Right ventricle myocardium inferior (tissue), 1 donor: ENCODE data around the gene RTN4RL1. TPM values are rescaled to one million over a fixed set of nuclear protein-coding genes. Genes with fewer than 3 reads are reported as not detected.

Experiments used
- ATAC-seq: fragments of 200-7000 bp; cut with Tn5 transposase; one replicate; pipeline ENCODE4 v1.9.1; 2020; ENCODE audit warnings: mild to moderate bottlenecking, moderate library complexity
- DNase-seq: peaks from one replicate; pipeline ENCODE4 v3.0.0; 2021; ENCODE audit errors: missing footprints
- intact Hi-C: fragments of 100-400 bp; cut with DNase I; formaldehyde crosslinking; loops from one replicate; pipeline ENCODE4 v1.11.0; 2022
- long read RNA-seq: library from polyadenylated mRNA; unstranded; transcript quantifications from one replicate; pipeline ENCODE4 v2.0.0, GENCODE V29; 2021
- total RNA-seq: library from RNA; stranded (reverse); fragmentation: NEBNext Ultra II Directional; extraction: Animal tissue kit (Norgen Biotek cat#: 25700); gene quantifications from one replicate; pipeline ENCODE4 v1.2.1, GENCODE V29; 2021
- donor health status: DM: no; HTN: yes; CAD: no; lungs with severe emphysema.

The RTN4RL1 gene
- 3.2 TPM for total RNA-seq
- long read RNA-seq, transcript RTN4RL1-201 (2 exons, 3,625 nt), result major isoform, 6 of 9 reads
- long read RNA-seq, partial matches to known transcripts, result 0 of 9 reads
- long read RNA-seq, other reads (novel, unspliced or antisense), result 3 of 9 reads

- peak; percentile 87 for DNase-seq
These were observed at the start of gene RTN4RL1 for GRCh38 chr17:2025220-2025621. TSS of gene RTN4RL1 (minus strand) at chr17:2025334. CDS start at chr17:2024865, 469 bp downstream.

DNA sequence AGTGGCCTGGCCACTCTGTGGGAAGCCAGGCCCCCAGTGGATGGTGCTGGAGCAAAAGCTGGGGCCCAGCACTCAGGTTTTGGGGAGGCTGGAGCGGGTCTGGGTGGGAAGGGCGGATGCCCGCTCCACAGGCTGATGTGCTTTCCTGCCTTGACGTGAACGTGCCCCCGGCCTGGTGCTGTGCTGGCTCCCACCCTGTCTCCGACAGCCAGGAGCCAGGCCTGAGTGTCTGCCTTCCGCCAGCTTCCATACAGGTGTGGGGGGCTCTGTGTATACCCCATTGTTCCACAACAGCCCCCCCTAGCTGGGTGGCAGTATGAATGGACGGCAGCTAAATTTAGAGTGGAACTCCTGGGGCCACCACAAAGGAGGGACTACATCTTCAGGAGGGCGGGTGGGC is 49.8 kb upstream of the RTN4RL1 start:
- DNase-seq, result no peak
- no peak for ATAC-seq
- intact Hi-C loops, result loop anchor here (5.0 kb wide), 1 partner anchor 102 kb away; no protein-coding TSS in a partner anchor

More at GRCh38 chr17:2025220-2025621, at the start of gene RTN4RL1:
- intact Hi-C loops, result no loop called here
- ATAC-seq, result peak; percentile 72

DNA sequence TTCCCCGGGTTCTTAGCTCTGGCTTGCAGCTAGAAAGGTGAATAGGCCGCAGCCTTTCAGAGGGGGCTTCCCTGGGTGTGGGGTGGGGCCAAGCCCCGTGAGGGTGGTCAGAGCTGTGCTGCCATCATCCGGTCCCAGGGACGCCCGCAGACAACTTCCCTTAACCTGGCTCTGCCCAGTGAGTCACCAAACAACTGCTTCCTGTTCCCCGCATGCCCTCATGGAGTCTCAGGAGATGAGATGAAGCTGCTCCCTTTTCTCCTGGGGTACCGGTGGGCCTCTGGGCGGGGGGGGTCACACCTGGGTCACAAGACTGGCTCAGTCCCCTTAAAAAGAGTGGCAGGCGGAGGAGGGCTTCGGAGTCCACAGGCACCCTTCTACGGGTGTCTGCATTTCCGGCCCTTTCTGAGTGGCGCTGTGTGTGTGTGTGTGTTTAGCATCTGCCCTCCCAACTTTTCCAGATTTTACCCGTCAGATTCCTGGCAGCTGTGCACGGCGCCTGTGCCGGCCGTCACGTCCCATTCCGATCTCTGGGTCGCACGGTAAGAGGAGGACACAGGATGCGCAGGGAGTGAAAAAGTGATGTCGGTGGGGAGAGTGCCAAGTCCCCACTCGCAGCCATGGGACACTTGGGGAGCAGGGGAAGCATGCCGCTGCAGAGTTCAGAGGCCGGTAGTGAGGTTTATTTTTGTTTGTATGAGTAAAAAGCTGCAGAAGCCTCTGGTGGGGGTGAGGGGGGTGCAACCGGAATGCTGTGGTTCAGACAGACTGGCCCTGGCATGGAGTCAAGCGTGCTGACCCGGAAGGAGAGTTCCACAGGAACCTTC is 46.5 kb upstream of the RTN4RL1 start:
- peak; percentile 84 for DNase-seq

DNA sequence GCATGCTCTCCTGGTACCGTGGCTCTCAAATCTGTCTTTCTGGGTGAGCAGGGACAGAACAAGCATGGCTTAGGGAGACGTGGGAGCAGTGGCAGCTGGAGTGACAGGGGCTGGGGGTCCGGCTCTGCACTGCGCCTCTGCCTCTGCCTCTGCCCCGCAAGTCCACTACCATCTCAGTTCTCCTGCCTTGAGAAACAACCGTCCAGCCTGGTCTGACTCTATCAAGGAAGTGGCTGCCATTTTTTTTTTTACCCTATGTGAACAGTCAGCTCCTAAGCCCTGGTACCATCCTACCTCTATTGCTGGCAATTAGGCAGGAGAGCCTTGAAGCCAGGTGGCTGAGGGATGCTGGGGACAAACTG is 45.9 kb upstream of the RTN4RL1 start:
- DNase-seq, result no peak
- ATAC-seq, result no peak
- intact Hi-C loops, result loop anchor here (5.0 kb wide), 1 partner anchor 106 kb away; no protein-coding TSS in a partner anchor

More for the DNA sequence above, 46.5 kb upstream of the RTN4RL1 start:
- intact Hi-C loops, result loop anchor here (5.0 kb wide), 1 partner anchor 106 kb away; no protein-coding TSS in a partner anchor
- ATAC-seq, result peak; percentile 63

GRCh38 chr17:2070241-2071023 is 45.3 kb upstream of the RTN4RL1 start:
- intact Hi-C loops, result loop anchor here (5.0 kb wide), 1 partner anchor 107 kb away; no protein-coding TSS in a partner anchor
- ATAC-seq (no peak), DNase-seq (peak; percentile 31)

DNA sequence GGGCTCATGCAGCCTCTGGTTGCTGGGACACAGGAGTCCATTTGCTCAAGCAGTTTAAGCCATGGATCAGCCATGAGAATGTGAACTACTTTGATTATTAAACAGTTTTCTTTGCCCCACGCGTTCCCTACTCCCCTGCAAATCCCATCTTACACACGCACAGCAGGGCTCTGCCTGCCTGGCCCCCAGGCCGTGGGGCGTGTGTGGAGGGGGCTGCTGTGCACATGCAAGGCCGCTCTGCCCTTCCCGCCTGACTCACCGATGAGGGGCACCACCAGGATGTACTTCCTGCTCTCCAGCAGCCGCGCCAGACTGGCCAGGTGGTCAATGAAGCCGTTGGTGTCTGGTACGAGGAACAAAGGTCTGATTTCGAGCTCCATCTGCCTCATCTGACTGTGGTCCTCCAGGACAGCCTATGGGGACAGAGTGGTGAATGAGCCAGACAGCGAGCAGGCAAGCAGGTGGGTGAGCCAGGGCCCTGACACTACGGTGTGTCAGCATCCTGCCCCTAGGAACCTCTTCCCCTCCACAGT is 43.5 kb upstream of the RTN4RL1 start:
- intact Hi-C loops, result no loop called here
- ATAC-seq, result no peak
- DNase-seq, result peak; percentile 8

DNA sequence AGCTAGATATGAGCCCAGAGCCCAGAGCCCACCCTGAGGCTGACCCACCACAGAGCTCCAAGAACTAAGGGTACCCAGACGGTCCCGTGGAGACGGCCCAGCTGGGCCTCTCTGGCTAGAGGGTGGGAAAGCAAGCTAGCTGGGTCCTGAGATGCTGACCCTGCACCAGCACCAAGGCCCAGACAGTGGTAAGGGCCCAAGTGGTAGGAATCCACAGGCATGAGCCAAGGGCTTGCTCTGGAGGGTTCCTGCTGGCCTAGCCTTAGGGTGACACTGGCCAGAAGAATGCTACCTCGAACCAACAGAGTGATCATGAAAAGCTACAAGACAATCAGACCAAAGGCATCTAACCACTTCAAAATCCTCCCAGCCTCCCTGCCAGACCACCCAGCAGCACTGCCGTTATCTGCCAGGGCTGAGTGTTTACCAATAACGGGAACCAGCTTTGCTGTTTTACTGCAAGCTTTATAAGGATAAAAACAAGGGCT is 42.9 kb upstream of the RTN4RL1 start:
- intact Hi-C loops, result no loop called here
- DNase-seq (no peak), ATAC-seq (no peak)

GRCh38 chr17:2067608-2068024 is 42.5 kb upstream of the RTN4RL1 start:
- DNase-seq (no peak), ATAC-seq (no peak)
- intact Hi-C loops, result no loop called here

DNA sequence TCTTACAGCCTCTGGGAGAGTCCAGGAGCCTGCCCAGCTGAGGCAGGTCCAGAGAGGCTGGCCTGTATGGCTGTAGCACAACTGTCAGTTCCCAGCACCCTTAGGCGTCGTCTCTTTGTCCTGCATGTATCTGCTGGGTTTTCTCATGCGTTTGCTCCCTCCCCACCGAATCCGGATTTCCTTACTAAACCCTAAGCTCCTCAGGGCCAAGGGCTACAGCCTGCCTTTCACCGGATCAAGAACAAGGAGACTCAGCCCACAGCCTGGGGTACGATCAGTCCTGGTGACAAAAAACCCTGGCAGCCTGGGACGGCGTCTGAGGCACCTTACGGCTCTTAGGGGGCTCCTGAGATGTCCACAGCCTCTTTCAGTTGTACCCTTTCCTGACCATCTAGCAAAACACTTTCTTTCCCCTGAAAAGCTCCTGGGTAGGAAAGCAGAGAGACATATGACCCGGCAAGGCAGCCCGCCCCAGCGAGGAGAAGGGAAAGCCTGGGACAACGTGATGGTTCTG is 42.0 kb upstream of the RTN4RL1 start:
- intact Hi-C loops, result no loop called here
- DNase-seq, result no peak
- ATAC-seq, result no peak

DNA sequence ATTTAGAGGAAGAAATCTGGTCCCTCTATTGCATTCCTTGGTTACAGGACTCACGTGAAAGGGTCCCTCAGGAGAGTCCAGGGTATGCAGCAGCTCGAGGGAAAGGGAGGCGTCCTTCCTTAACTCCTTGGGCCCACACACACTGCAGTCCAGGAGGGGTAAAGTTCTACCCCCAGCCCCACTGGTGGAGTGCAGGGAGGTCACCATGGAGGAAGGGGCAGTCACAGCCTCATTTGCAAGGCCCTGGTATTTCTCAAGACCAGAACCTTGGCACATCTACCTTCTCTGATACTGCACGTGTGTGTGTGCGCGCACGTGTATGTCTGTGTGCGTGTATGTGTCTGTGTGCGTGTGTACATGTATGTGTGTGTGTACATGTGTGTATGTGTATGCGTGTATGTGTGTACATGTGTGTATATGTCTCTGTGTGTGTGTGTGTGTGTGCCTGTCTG is 40.8 kb upstream of the RTN4RL1 start:
- DNase-seq, result no peak
- intact Hi-C loops, result no loop called here
- ATAC-seq, result peak; percentile 1

- intact Hi-C loops, result no loop called here
- ATAC-seq, result no peak
- no peak for DNase-seq
These were observed 40.0 kb upstream of the RTN4RL1 start for GRCh38 chr17:2064980-2065785.

GRCh38 chr17:2064520-2064971 is 39.4 kb upstream of the RTN4RL1 start:
- intact Hi-C loops, result no loop called here
- DNase-seq (no peak), ATAC-seq (no peak)

GRCh38 chr17:2064147-2064489 is 39.0 kb upstream of the RTN4RL1 start:
- no peak for DNase-seq
- ATAC-seq, result no peak
- intact Hi-C loops, result no loop called here

GRCh38 chr17:2063261-2064146 is 38.4 kb upstream of the RTN4RL1 start:
- peak; percentile 14 for ATAC-seq
- intact Hi-C loops, result no loop called here

GRCh38 chr17:2062571-2063183 is 37.5 kb upstream of the RTN4RL1 start:
- no peak for DNase-seq
- intact Hi-C loops, result no loop called here
- no peak for ATAC-seq

More at GRCh38 chr17:2063261-2064146, 38.4 kb upstream of the RTN4RL1 start:
- DNase-seq, result no peak

GRCh38 chr17:2061441-2061958 is 36.4 kb upstream of the RTN4RL1 start:
- ATAC-seq (no peak), DNase-seq (peak; percentile 52)
- intact Hi-C loops, result no loop called here
